ENCODE measurements around the gene ZMIZ1.
A peak's percentile ranks its signal among the peaks of the same experiment; 100 is the strongest.

Gene ZMIZ1

DNA sequence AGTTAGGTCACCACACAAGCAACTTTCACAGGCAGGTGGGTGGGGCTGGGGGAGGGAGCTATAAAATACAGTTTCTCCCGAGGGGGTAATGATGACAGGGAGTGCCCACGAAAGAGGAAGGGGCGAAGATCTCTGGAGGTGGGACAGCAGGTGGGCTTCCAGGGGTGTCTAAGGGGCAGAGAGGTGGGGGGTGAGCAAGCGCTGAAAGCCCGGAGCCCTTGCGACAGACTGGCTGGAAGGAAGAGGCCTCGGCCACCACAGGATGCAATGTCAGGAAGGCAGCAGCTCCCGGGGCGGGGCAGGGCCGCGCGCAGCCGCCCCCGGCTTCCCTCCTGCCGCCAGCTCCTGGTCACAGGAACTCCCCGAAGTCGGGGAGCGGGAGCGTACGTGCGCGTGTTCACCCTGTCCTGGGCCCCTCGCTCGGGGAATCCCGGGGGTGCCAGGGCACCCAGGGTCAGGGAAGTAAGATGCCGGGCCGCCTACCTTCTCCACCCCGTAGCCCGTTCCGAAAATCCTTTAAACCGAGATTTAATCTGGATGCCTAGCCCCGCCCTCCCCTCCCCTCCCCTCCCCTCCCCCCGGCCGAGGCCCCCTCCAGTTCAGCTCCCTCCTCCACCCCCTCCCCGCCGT, 173.3 kb downstream of the ZMIZ1 start:
- no peaks in the 10 kb centered on the region for H3K27me3 ChIP-seq (ENCODE audit: insufficient read depth, low read length)
- H3K4me3 ChIP-seq (ENCODE audit: low read length): peak overlapping the region; percentile 59
- H3K9me3 ChIP-seq (ENCODE audit: low read length): no peaks in the 10 kb centered on the region
- peaks cover 62% of the 10 kb centered on the region for H3K4me1 ChIP-seq (ENCODE audit: insufficient read depth, low read length)
- H2AFZ ChIP-seq (ENCODE audit: low read depth, low read length): no peak overlapping the region
- H3K36me3 ChIP-seq (ENCODE audit: insufficient read depth, low read length): peaks cover 4% of the 10 kb centered on the region

- H2AFZ ChIP-seq (ENCODE audit: low read depth, low read length): no peak overlapping the region
- no peaks in the 10 kb centered on the region for H3K9me3 ChIP-seq (ENCODE audit: low read length)
- H3K4me1 ChIP-seq (ENCODE audit: insufficient read depth, low read length): peaks cover 57% of the 10 kb centered on the region
- no peaks in the 10 kb centered on the region for H3K27me3 ChIP-seq (ENCODE audit: insufficient read depth, low read length)
- peaks cover 4% of the 10 kb centered on the region for H3K36me3 ChIP-seq (ENCODE audit: insufficient read depth, low read length)
- peak overlapping the region; percentile 59 for H3K4me3 ChIP-seq (ENCODE audit: low read length)
These were observed 173.9 kb downstream of the ZMIZ1 start for GRCh38 chr10:79242620-79243152.

- Histone ChIP-seq H3K36me3 (ENCODE audit: insufficient read depth, low read length) (peaks cover 4% of the 10 kb centered on the region), H3K4me3 (ENCODE audit: low read length) (peak overlapping the region; percentile 59), H3K27me3 (ENCODE audit: insufficient read depth, low read length) (no peaks in the 10 kb centered on the region), H2AFZ (ENCODE audit: low read depth, low read length) (no peak overlapping the region), H3K4me1 (ENCODE audit: insufficient read depth, low read length) (peaks cover 49% of the 10 kb centered on the region), H3K9me3 (ENCODE audit: low read length) (no peaks in the 10 kb centered on the region)
These were observed 174.7 kb downstream of the ZMIZ1 start for GRCh38 chr10:79243181-79244067.

DNA sequence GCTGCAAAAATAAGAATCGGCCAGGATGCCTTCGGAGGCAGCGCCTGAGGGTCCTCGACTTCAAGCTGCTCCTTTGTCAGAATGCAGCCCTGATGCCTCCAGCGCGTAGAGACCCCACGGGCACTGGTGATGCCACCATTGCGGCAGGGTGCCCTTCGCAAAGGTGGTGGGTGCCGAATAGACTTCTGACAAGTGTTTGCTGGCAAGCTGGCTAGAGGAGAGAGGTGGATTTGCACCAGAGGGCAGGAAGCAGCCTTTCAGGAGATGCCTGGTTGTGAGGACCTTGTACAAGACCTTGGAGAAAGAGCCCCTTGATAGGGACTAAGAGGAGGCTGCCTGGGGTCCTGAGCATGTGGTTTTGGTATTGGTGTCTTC, 175.3 kb downstream of the ZMIZ1 start:
- Histone ChIP-seq H3K4me1 (ENCODE audit: insufficient read depth, low read length) (peaks cover 43% of the 10 kb centered on the region), H3K9me3 (ENCODE audit: low read length) (no peaks in the 10 kb centered on the region), H2AFZ (ENCODE audit: low read depth, low read length) (no peak overlapping the region), H3K27me3 (ENCODE audit: insufficient read depth, low read length) (no peaks in the 10 kb centered on the region), H3K4me3 (ENCODE audit: low read length) (peak overlapping the region; percentile 59), H3K36me3 (ENCODE audit: insufficient read depth, low read length) (peaks cover 4% of the 10 kb centered on the region)

DNA sequence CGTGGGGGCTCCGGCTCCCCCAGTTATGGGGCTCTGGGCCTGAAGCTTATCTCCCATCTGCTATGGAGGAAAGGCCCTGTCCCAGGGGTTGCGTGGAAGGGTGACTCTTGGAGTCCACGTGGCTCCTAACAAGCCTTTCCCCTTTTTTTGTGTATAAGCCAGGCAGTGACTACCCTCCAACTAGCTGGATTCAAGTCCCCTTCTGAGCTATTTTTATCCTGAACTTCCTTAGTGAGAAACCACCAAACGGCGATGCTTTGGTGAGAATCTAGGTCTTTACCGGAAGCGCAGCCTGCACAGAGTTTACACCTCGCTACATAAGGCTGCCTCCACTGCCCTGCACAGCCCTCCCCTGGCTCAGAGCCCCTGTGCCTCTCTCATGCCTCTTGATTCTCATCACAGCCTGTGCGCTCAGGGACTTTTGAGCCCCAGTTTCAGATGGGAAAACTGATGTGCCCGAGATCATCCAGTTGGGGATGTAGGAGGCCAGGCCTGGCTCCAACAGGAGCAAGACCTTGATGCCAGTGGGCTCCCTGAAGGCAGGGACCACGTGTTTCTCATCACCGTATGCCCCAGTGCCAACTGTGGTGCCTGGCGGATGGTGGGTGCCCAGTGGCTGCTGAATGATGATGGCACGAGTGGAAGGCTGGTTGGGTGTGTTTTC, 176.2 kb downstream of the ZMIZ1 start:
- Histone ChIP-seq H2AFZ (ENCODE audit: low read depth, low read length) (no peak overlapping the region), H3K9me3 (ENCODE audit: low read length) (no peaks in the 10 kb centered on the region), H3K4me3 (ENCODE audit: low read length) (no peak overlapping the region), H3K36me3 (ENCODE audit: insufficient read depth, low read length) (peaks cover 4% of the 10 kb centered on the region), H3K27me3 (ENCODE audit: insufficient read depth, low read length) (no peaks in the 10 kb centered on the region), H3K4me1 (ENCODE audit: insufficient read depth, low read length) (peaks cover 35% of the 10 kb centered on the region)

- Histone ChIP-seq H3K36me3 (ENCODE audit: insufficient read depth, low read length) (peaks cover 4% of the 10 kb centered on the region), H3K27me3 (ENCODE audit: insufficient read depth, low read length) (no peaks in the 10 kb centered on the region), H3K9me3 (ENCODE audit: low read length) (no peaks in the 10 kb centered on the region), H3K4me1 (ENCODE audit: insufficient read depth, low read length) (peaks cover 28% of the 10 kb centered on the region), H2AFZ (ENCODE audit: low read depth, low read length) (no peak overlapping the region), H3K4me3 (ENCODE audit: low read length) (no peak overlapping the region)
These were observed 176.9 kb downstream of the ZMIZ1 start for GRCh38 chr10:79245539-79246208.

DNA sequence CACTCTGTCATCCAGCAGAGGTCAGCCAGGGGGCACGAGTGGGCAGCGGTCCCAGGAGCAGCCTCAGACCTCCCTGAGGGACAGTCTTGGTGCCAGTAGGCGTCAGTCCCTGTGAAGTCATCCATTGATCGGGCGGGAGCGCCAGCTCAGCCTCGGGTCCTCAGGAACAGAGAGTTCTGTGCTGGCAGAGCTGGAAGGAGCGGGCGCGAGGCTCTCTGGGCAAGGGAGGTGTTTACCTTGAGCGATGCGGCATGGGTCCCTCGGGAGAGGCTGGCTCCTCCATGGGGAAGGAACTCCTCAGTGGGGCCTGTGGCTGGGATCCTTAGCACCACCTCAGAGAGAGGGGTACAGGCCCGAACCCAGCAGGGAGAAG, 177.4 kb downstream of the ZMIZ1 start:
- Histone ChIP-seq H3K4me1 (ENCODE audit: insufficient read depth, low read length) (peaks cover 23% of the 10 kb centered on the region), H3K36me3 (ENCODE audit: insufficient read depth, low read length) (peaks cover 4% of the 10 kb centered on the region), H3K4me3 (ENCODE audit: low read length) (no peak overlapping the region), H3K27me3 (ENCODE audit: insufficient read depth, low read length) (no peaks in the 10 kb centered on the region), H2AFZ (ENCODE audit: low read depth, low read length) (no peak overlapping the region), H3K9me3 (ENCODE audit: low read length) (no peaks in the 10 kb centered on the region)

- Histone ChIP-seq H3K4me3 (ENCODE audit: low read length) (no peak overlapping the region), H3K36me3 (ENCODE audit: insufficient read depth, low read length) (peaks cover 8% of the 10 kb centered on the region), H3K9me3 (ENCODE audit: low read length) (no peaks in the 10 kb centered on the region), H2AFZ (ENCODE audit: low read depth, low read length) (no peak overlapping the region), H3K4me1 (ENCODE audit: insufficient read depth, low read length) (peaks cover 17% of the 10 kb centered on the region), H3K27me3 (ENCODE audit: insufficient read depth, low read length) (no peaks in the 10 kb centered on the region)
These were observed 178.0 kb downstream of the ZMIZ1 start for GRCh38 chr10:79246606-79247275.

- Histone ChIP-seq H2AFZ (ENCODE audit: low read depth, low read length) (no peak overlapping the region), H3K4me3 (ENCODE audit: low read length) (no peak overlapping the region), H3K9me3 (ENCODE audit: low read length) (no peaks in the 10 kb centered on the region), H3K36me3 (ENCODE audit: insufficient read depth, low read length) (peaks cover 12% of the 10 kb centered on the region), H3K4me1 (ENCODE audit: insufficient read depth, low read length) (peaks cover 14% of the 10 kb centered on the region), H3K27me3 (ENCODE audit: insufficient read depth, low read length) (no peaks in the 10 kb centered on the region)
These were observed 178.8 kb downstream of the ZMIZ1 start for GRCh38 chr10:79247373-79248137.

DNA sequence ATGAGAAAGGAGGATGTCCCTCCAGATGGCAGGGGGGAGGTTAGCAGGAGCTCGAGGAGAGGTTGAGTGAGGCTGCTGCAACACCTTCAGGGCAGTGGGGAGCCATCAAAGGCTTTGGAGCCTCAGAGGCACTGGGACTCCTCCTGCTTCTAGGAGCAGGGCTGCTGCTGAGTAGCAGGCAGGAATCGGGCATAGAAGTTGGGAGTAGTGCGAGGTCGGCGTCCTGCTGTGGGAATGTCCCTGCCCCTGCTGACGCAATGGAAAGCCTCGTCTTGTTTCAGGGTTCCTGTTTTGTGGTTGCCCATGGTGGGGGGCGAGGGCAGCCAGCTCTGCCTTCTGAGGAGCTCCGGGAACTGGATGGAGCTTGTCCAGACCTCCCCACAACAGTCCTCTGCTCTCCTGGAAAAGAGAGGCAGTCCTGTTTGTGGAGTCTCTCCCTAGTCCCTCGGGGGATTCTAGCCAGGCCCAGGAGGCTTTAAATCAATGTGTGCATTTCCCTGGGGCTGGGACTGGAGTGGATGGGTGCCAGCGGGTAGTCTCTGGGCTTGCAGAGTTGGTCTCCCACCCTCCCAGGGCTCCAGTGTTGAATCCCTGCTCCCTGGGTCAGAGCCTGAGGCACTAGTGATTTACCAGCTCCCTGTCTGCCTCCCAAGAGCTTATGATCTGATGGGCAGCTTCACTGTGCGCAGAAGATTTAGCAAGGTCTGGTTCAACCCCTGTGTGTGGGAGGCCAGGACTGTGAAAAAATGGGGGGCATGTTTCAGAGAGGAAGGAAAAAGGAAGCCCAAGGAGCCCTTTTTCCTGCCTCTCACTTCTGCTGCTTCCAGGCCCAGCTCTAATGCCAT, 179.8 kb downstream of the ZMIZ1 start:
- no peak overlapping the region for H2AFZ ChIP-seq (ENCODE audit: low read depth, low read length)
- peaks cover 14% of the 10 kb centered on the region for H3K4me1 ChIP-seq (ENCODE audit: insufficient read depth, low read length)
- no peaks in the 10 kb centered on the region for H3K27me3 ChIP-seq (ENCODE audit: insufficient read depth, low read length)
- H3K36me3 ChIP-seq (ENCODE audit: insufficient read depth, low read length): peaks cover 18% of the 10 kb centered on the region
- no peaks in the 10 kb centered on the region for H3K9me3 ChIP-seq (ENCODE audit: low read length)
- no peak overlapping the region for H3K4me3 ChIP-seq (ENCODE audit: low read length)
